Osteoblast (primary cell): ENCODE measurements around the gene SLAMF6. TPM values are rescaled to one million over a fixed set of nuclear protein-coding genes. Genes with fewer than 3 reads are reported as not detected.

Source experiments
- DNase-seq: peaks from one replicate; pipeline ENCODE4 v3.0.0; 2011; ENCODE audit warnings: low spot score, mixed read lengths; ENCODE audit not compliant: insufficient read length; ENCODE audit errors: missing footprints
- H2AFZ ChIP-seq: 2 replicates; pipeline ENCODE4 v1.6.0; 2011; ENCODE audit warnings: mild to moderate bottlenecking, low read length
- H3K27ac ChIP-seq: 2 replicates; pipeline ENCODE4 v1.5.1; 2011; ENCODE audit warnings: mild to moderate bottlenecking, low read depth, low read length, moderate library complexity
- H3K27me3 ChIP-seq: 2 replicates; pipeline ENCODE4 v1.6.0; 2012; ENCODE audit warnings: mild to moderate bottlenecking, control low read depth, inconsistent platforms, low read length, moderate library complexity; ENCODE audit not compliant: insufficient read depth
- H3K36me3 ChIP-seq: 2 replicates; pipeline ENCODE4 v1.5.1; 2011; ENCODE audit warnings: mild to moderate bottlenecking, low read length, control low read depth, moderate library complexity; ENCODE audit not compliant: insufficient read depth
- H3K4me1 ChIP-seq: 2 replicates; pipeline ENCODE4 v1.5.1; 2011; ENCODE audit warnings: mild to moderate bottlenecking, low read length, control low read depth, moderate library complexity; ENCODE audit not compliant: insufficient read depth
- H3K4me2 ChIP-seq: 2 replicates; pipeline ENCODE4 v1.6.0; 2011; ENCODE audit warnings: mild to moderate bottlenecking, low read length; ENCODE audit not compliant: insufficient read depth
- H3K4me3 ChIP-seq: fragments of 200-600 bp; sonication (generic); 3 replicates; pipeline ENCODE4 v1.5.1; 2012; ENCODE audit warnings: mild to moderate bottlenecking, low read length, inconsistent platforms; ENCODE audit not compliant: insufficient read depth
- H3K79me2 ChIP-seq: 2 replicates; pipeline ENCODE4 v1.6.0; 2012; ENCODE audit warnings: mild to moderate bottlenecking, low read length, control low read depth, inconsistent platforms; ENCODE audit not compliant: insufficient read depth
- H3K9me3 ChIP-seq: 2 replicates; pipeline ENCODE4 v1.5.1; 2011; ENCODE audit warnings: low read depth, low read length, control low read depth
- H4K20me1 ChIP-seq: 2 replicates; pipeline ENCODE4 v1.6.0; 2012; ENCODE audit warnings: mild to moderate bottlenecking, low read length, control low read depth; ENCODE audit not compliant: insufficient read depth
- total RNA-seq: library from RNA; depleted of rRNA; stranded (reverse); fragments of >200 nt; gene quantifications from 2 replicates; pipeline ENCODE4 v1.2.3, GENCODE V29; 2012
- TF ChIP-seq, protein P1 (sequence below): IDR thresholded peaks from 2 replicates; pipeline ENCODE4 v1.5.1; 2011; ENCODE audit warnings: mild to moderate bottlenecking, low read depth, low read length, moderate library complexity; ENCODE audit errors: extremely low read depth

SLAMF6 gene
- total RNA-seq, 1 donor = not detected

DNA sequence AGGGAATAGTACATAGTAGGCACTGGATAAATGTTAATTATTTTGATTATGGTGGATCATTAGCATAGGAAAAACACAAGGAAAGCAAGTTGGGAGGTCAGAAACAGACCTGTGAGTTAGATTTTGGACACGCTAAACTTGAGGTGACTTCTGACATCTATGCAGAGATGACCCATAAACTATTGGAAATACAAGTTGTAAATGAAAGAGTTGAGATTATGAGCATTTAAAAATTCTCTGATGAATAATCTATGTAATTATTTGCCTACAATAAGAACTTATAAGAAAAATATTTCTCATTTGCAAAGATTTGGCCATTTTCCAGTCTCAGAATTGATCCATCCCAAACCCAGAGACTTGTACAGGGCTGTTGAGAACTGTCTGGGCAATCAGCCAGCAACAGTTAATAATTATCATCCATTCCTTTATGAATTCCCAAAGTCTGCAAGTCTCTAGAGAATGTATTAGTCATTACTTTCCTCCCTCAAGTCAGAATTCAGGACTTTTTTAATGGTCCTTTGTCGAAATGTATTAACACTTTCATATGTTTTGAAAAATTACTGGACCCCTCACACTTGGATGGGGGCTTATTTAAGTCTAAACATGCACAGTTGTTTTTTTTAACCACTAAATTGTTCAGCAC lies 19.4 kb upstream of the SLAMF6 start:
- no peak overlapping the region for H3K27ac ChIP-seq
- no peaks in the 10 kb centered on the region for H4K20me1 ChIP-seq
- TF ChIP-seq, protein P1, sequence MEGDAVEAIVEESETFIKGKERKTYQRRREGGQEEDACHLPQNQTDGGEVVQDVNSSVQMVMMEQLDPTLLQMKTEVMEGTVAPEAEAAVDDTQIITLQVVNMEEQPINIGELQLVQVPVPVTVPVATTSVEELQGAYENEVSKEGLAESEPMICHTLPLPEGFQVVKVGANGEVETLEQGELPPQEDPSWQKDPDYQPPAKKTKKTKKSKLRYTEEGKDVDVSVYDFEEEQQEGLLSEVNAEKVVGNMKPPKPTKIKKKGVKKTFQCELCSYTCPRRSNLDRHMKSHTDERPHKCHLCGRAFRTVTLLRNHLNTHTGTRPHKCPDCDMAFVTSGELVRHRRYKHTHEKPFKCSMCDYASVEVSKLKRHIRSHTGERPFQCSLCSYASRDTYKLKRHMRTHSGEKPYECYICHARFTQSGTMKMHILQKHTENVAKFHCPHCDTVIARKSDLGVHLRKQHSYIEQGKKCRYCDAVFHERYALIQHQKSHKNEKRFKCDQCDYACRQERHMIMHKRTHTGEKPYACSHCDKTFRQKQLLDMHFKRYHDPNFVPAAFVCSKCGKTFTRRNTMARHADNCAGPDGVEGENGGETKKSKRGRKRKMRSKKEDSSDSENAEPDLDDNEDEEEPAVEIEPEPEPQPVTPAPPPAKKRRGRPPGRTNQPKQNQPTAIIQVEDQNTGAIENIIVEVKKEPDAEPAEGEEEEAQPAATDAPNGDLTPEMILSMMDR = no peak
- no peaks in the 10 kb centered on the region for H3K79me2 ChIP-seq
- DNase-seq = no peak
- H2AFZ ChIP-seq = no peak overlapping the region
- no peak overlapping the region for H3K4me3 ChIP-seq
- no peak overlapping the region for H3K4me2 ChIP-seq
- no peaks in the 10 kb centered on the region for H3K9me3 ChIP-seq
- H3K36me3 ChIP-seq = no peaks in the 10 kb centered on the region
- H3K4me1 ChIP-seq = no peaks in the 10 kb centered on the region
- H3K27me3 ChIP-seq = no peaks in the 10 kb centered on the region

DNA sequence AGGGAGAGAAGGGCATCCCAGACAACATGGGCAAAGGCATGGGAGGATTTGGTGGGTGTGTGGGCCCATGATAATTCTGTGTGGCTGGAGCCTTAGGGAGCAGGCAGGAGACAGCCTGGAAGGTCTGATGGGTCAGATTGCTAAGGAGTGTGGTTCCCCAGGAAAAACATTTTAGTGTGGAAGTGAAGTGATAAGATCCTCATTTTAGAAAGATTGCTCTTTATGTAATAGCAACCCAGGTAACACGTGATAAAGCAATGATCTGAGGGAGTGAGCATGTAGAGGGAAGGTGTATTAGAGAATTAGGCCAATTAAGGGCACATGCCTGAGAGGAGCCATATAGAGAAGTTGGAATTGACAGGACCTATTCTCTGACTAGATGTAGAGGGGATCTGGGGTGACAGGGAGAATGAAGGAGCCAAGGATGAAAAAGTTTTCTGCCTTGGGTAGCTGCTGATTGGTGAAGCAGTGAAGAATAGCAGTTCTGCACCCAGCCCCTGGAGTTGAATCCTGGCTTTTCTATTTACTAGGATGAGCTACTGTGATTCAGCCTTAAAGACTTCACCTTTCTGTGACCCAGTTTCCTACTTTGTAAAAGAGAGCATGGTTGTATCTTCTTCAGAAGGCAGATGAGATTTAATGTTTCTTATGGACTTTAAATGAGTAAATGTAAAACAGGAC lies 18.7 kb upstream of the SLAMF6 start:
- H3K4me3 ChIP-seq = no peak overlapping the region
- no peak overlapping the region for H3K4me2 ChIP-seq
- no peaks in the 10 kb centered on the region for H3K4me1 ChIP-seq
- H2AFZ ChIP-seq = no peak overlapping the region
- H3K27me3 ChIP-seq = no peaks in the 10 kb centered on the region
- no peaks in the 10 kb centered on the region for H4K20me1 ChIP-seq
- H3K9me3 ChIP-seq = no peaks in the 10 kb centered on the region
- no peak overlapping the region for H3K27ac ChIP-seq
- H3K36me3 ChIP-seq = no peaks in the 10 kb centered on the region
- TF ChIP-seq, protein P1 = no peak
- no peaks in the 10 kb centered on the region for H3K79me2 ChIP-seq
- DNase-seq = no peak

DNA sequence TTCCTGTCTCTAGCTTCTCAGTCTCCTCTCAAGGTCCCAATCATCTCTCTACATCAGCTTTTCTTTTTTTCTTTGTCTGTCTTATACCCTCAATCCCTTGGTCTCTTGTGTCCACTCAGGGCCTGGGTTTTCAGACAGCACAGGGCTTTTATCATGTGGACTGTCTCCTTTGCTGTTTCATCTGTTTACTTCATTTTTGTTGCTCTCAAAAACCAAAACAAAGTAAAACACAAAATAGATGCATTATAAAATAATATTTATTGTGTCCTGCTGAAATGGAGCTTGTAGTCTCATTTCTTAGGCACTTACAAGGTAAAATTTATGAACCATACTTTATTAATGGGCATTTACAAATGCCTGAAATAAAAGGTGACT lies 17.8 kb upstream of the SLAMF6 start:
- Histone ChIP-seq H3K79me2 (no peaks in the 10 kb centered on the region), H4K20me1 (no peaks in the 10 kb centered on the region), H2AFZ (no peak overlapping the region), H3K27me3 (no peaks in the 10 kb centered on the region), H3K4me1 (no peaks in the 10 kb centered on the region), H3K4me2 (no peak overlapping the region), H3K9me3 (no peaks in the 10 kb centered on the region), H3K4me3 (no peak overlapping the region), H3K36me3 (no peaks in the 10 kb centered on the region), H3K27ac (no peak overlapping the region)
- TF ChIP-seq, protein P1 = no peak
- no peak for DNase-seq

DNA sequence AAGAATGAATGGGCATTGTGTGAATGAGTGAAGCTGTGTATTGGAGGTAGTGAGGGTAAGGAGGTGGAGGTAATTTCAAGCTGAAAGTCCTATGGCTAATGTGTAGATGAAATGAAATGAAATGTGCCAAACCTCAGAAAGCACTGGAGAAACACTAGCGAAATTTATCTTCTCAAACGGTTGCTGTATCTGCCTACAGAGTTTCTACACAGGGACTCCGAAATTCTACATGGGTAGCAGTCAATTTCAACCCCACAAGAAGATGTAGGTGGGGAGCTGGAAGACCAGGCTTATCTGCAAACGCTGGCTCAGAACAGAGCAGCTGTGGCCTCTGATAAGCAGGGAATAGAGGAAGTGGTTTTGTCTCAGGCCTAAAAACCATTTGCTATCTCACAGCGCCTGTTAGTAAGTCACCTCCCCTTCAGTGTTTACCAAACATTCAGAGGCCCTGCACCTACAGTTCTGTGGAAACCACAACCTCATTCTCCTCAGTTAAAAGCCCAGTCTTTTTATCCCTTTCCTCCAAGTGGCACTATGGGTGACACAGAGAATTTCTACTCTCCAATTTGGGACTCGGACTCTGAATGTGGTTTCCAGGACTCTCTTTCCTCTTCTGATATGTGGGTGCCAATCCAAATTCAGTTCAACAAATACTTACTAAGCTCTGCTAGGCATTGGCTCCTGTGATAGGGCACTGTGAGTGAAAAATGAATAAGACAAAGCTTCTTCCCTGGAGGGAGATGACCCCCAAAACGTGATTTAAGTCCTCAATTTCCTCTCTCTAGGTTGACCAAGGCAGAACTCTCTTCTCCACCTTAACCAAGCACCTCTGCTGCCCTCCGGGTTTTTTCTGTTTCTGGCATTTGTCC lies 17.2 kb upstream of the SLAMF6 start:
- no peaks in the 10 kb centered on the region for H3K27me3 ChIP-seq
- no peak for DNase-seq
- no peak overlapping the region for H3K4me2 ChIP-seq
- no peak overlapping the region for H2AFZ ChIP-seq
- H4K20me1 ChIP-seq = no peaks in the 10 kb centered on the region
- H3K4me1 ChIP-seq = no peaks in the 10 kb centered on the region
- TF ChIP-seq, protein P1 = no peak
- no peak overlapping the region for H3K4me3 ChIP-seq
- H3K36me3 ChIP-seq = no peaks in the 10 kb centered on the region
- H3K9me3 ChIP-seq = no peaks in the 10 kb centered on the region
- H3K27ac ChIP-seq = no peak overlapping the region
- no peaks in the 10 kb centered on the region for H3K79me2 ChIP-seq
